Breast epithelium (tissue), 3 donors: ENCODE results near the gene MUC5AC.

Experiments
- CTCF ChIP-seq, 3 donors: fragments of 450-650 bp; IDR thresholded peaks; one replicate each; pipeline ENCODE4 v1.5.1; 2016 to 2017; ENCODE audit warnings: antibody characterized with exemption in 3 of 3, mild to moderate bottlenecking in 3 of 3, moderate library complexity in 3 of 3
- POLR2A ChIP-seq: fragments of 450-650 bp; IDR thresholded peaks from one replicate; pipeline ENCODE4 v1.6.1; 2016; ENCODE audit warnings: antibody characterized with exemption, mild to moderate bottlenecking, moderate library complexity
- POLR2AphosphoS5 ChIP-seq, 3 donors: sonication (generic); formaldehyde crosslinking; IDR thresholded peaks; one replicate each; pipeline ENCODE4 v1.6.1; 2017; ENCODE audit warnings: antibody characterized with exemption in 3 of 3

- TF ChIP-seq CTCF (IDR thresholded peaks at IDR 0.05), result no peak
- no peak for TF ChIP-seq POLR2AphosphoS5 (IDR thresholded peaks at IDR 0.05)
- TF ChIP-seq POLR2A, result no peak
Measured at GRCh38 chr11:1197886-1198560, 40.3 kb downstream of the MUC5AC start.
